ENCODE data around the gene COL5A1. TPM values are rescaled to one million over a fixed set of nuclear protein-coding genes. Genes with fewer than 3 reads are reported as not detected.
A peak's percentile ranks its signal among the peaks of the same experiment; 100 is the strongest.

Gene COL5A1
- total RNA-seq, 1 experiment from 2014 or later, result 9.5 TPM

- no peak overlapping the region for H2AFZ ChIP-seq (ENCODE audit: low read length)
- Mint-ChIP-seq H3K36me3 (ENCODE audit: insufficient read depth in 1 of 3, low read depth in 3 of 3) (peaks cover 2 to 21% (median 10%) of the 10 kb centered on the region in 3 experiments), H3K4me3 (no peak overlapping the region), H3K9me3 (peaks cover 7 to 17% of the 10 kb centered on the region in 2 experiments; a peak in 4 of 5 replicates), H3K27me3 (ENCODE audit: low read depth) (no peaks in the 10 kb centered on the region; the same call in none of the 2 replicates), H3K27ac (peak overlapping the region in 1 of 3 experiments; percentile 4; a peak in 1 of 7 replicates), H3K4me1 (no peaks in the 10 kb centered on the region; a peak in 1 of 4 replicates)
- no peaks in the 10 kb centered on the region for H3K23me2 ChIP-seq (ENCODE audit: insufficient read length, low read depth, low read length, poor library complexity, severe bottlenecking)
- no peak overlapping the region for H3K4me2 ChIP-seq (ENCODE audit: insufficient read depth, insufficient read length, low read length)
- TF ChIP-seq CTCF (conservative IDR thresholded peaks at IDR 0.05), result no peak
- no peak overlapping the region for H4K91ac ChIP-seq (ENCODE audit: insufficient read length, low read depth, low read length)
- H4K20me1 ChIP-seq (ENCODE audit: control insufficient read depth, insufficient read depth, insufficient read length), result no peaks in the 10 kb centered on the region
- no peak overlapping the region for H4K5ac ChIP-seq (ENCODE audit: insufficient read length, low read depth, low read length)
- no peak overlapping the region for H2AK5ac ChIP-seq (ENCODE audit: insufficient read length, low read length)
- H2BK120ac ChIP-seq (ENCODE audit: low read depth, low read length, poor library complexity, severe bottlenecking), result no peak overlapping the region
- no peak overlapping the region for H3K4ac ChIP-seq (ENCODE audit: low read depth, low read length)
- no peak overlapping the region for H3K23ac ChIP-seq (ENCODE audit: insufficient read length, low read depth, low read length)
- no peaks in the 10 kb centered on the region for H3K79me2 ChIP-seq (ENCODE audit: insufficient read depth, low read length)
- peaks cover 4% of the 10 kb centered on the region for H3K9me3 ChIP-seq (ENCODE audit: control insufficient read depth, low read depth, low read length)
- H3K27ac ChIP-seq (ENCODE audit: insufficient read length, low read depth, low read length), result no peak overlapping the region
- WGBS (ENCODE audit: extremely low coverage, insufficient read length, low lambda C conversion rate), result no CpG with 5 or more reads among the region's 5 CpGs
- H3K79me1 ChIP-seq (ENCODE audit: insufficient read depth, low read depth, low read length, poor library complexity, severe bottlenecking), result no peaks in the 10 kb centered on the region
- H3K56ac ChIP-seq (ENCODE audit: insufficient read length, low read depth, low read length), result no peak overlapping the region
- H2BK5ac ChIP-seq (ENCODE audit: insufficient read length, low read length), result no peak overlapping the region
- H3K9ac ChIP-seq (ENCODE audit: extremely low read depth, insufficient read length, low read length), result no peak overlapping the region
- no peak for DNase-seq
- no peak overlapping the region for H2BK20ac ChIP-seq (ENCODE audit: low read depth, low read length, poor library complexity, severe bottlenecking)
- no peak overlapping the region for H2BK15ac ChIP-seq (ENCODE audit: low read depth, low read length)
- no peak overlapping the region for H3T11ph ChIP-seq (ENCODE audit: low read length)
- H2BK12ac ChIP-seq (ENCODE audit: insufficient read length, low read depth, low read length), result no peak overlapping the region
- H3K27me3 ChIP-seq (ENCODE audit: insufficient read depth, low read length), result no peaks in the 10 kb centered on the region
- no peaks in the 10 kb centered on the region for H3K4me1 ChIP-seq (ENCODE audit: insufficient read depth, low read length)
- H3K18ac ChIP-seq (ENCODE audit: insufficient read length, low read depth, low read length), result no peak overlapping the region
- no peak overlapping the region for H4K8ac ChIP-seq (replicated peaks; ENCODE audit: insufficient read length, low read depth, low read length)
- H3K14ac ChIP-seq (ENCODE audit: insufficient read depth, low read length), result no peak overlapping the region
Measured at GRCh38 chr9:134664446-134664845, 22.8 kb downstream of the COL5A1 start.
